SU-DHL-6 (cell line): ENCODE measurements around the gene EFCAB12.

ENCODE experiments used
- EZH2phosphoT487 ChIP-seq: fragments of 200-600 bp; sonication (generic), shearing (Covaris generic); conservative IDR thresholded peaks from 2 replicates; pipeline ENCODE4 v1.6.1; 2018; ENCODE audit warnings: mild to moderate bottlenecking, antibody characterized with exemption, low read length, moderate library complexity, mixed read lengths
- TF ChIP-seq, protein P1 (sequence below): fragments of 200-600 bp; sonication (generic); IDR thresholded peaks from one replicate; pipeline ENCODE4 v1.5.1; 2017; ENCODE audit warnings: antibody characterized with exemption, mild to moderate bottlenecking, low read length, moderate library complexity; ENCODE audit not compliant: insufficient read depth, poor library complexity, severe bottlenecking

GRCh38 chr3:129352650-129353588 lies 75.5 kb downstream of the EFCAB12 start:
- TF ChIP-seq, protein P1, sequence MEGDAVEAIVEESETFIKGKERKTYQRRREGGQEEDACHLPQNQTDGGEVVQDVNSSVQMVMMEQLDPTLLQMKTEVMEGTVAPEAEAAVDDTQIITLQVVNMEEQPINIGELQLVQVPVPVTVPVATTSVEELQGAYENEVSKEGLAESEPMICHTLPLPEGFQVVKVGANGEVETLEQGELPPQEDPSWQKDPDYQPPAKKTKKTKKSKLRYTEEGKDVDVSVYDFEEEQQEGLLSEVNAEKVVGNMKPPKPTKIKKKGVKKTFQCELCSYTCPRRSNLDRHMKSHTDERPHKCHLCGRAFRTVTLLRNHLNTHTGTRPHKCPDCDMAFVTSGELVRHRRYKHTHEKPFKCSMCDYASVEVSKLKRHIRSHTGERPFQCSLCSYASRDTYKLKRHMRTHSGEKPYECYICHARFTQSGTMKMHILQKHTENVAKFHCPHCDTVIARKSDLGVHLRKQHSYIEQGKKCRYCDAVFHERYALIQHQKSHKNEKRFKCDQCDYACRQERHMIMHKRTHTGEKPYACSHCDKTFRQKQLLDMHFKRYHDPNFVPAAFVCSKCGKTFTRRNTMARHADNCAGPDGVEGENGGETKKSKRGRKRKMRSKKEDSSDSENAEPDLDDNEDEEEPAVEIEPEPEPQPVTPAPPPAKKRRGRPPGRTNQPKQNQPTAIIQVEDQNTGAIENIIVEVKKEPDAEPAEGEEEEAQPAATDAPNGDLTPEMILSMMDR: no peak
- no peak for TF ChIP-seq EZH2phosphoT487
